K562 (cell line): ENCODE results near the gene POLR3GL. TPM values are rescaled to one million over a fixed set of nuclear protein-coding genes. Genes with fewer than 3 reads are reported as not detected.

ENCODE experiments used
- CCAR2 ChIP-seq: fragments of 200-400 bp; formaldehyde crosslinking; IDR thresholded peaks from 2 replicates; pipeline ENCODE4 v1.6.1; 2017; ENCODE audit warnings: mild to moderate bottlenecking, low read depth, low read length
- MAFF ChIP-seq: IDR thresholded peaks from 2 replicates; pipeline ENCODE4 v1.6.1; 2012; ENCODE audit warnings: low read length, improper control_type of control experiment
- PYGO2 ChIP-seq: fragments of 450-650 bp; IDR thresholded peaks from 2 replicates; pipeline ENCODE4 v1.6.1; 2016; ENCODE audit warnings: mild to moderate bottlenecking, missing genetic modification characterization, moderate library complexity, missing compliant biosample characterization
- RBM39 ChIP-seq: fragments of 200-400 bp; formaldehyde crosslinking; optimal IDR thresholded peaks from 2 replicates; pipeline ENCODE3; 2018; ENCODE audit warnings: low read depth, low read length
- TBL1XR1 ChIP-seq, 2 experiments: IDR thresholded peaks; 2 replicates each; pipeline ENCODE4 v1.6.1; 2012; ENCODE audit warnings: improper control_type of control experiment in 2 of 2, low read length in 2 of 2, mild to moderate bottlenecking in 1 of 2
- TEAD4 ChIP-seq, 2 experiments: sonication (generic) in 1 of 2; formaldehyde crosslinking in 1 of 2; IDR thresholded peaks; 2 replicates each; pipeline versions ENCODE4 v1.6.1 to v1.8.0; 2012 to 2022; ENCODE audit warnings: borderline replicate concordance in 1 of 2, inconsistent platforms in 1 of 2, low read length in 1 of 2, mild to moderate bottlenecking in 1 of 2, missing genetic modification reagents in 1 of 2
- XRCC5 ChIP-seq: fragments of 200-400 bp; formaldehyde crosslinking; IDR thresholded peaks from 2 replicates; pipeline ENCODE4 v1.6.1; 2017; ENCODE audit warnings: low read depth, mild to moderate bottlenecking, low read length
- polyA plus RNA-seq, 8 experiments: library from polyadenylated mRNA; depleted of rRNA in 4 of 8; stranded (reverse) in 5 of 8; unstranded in 3 of 8; fragments of >200 nt; fragmentation: Nextera tagmentation in 2 of 8; fragmentation: Illumina TruSeq in 1 of 8; extraction: Ambion mirVana in 2 of 8; extraction: Trizol in 1 of 8; gene quantifications; 2 replicates each; pipeline versions ENCODE4 v1.2.1 to v1.2.3, GENCODE V29; 2011 to 2014; ENCODE audit warnings: inconsistent platforms in 1 of 8, missing spikeins in 1 of 8
- total RNA-seq, 7 experiments: library from RNA; depleted of rRNA in 6 of 7; stranded (reverse); fragments of >200 nt in 6 of 7; fragmentation: Illumina TruSeq in 2 of 7; extraction: Trizol in 2 of 7; gene quantifications; 2 replicates each; pipeline versions ENCODE4 v1.2.1 to v1.2.3, GENCODE V29; 2011 to 2021; ENCODE audit warnings: low replicate concordance in 1 of 7
- TF ChIP-seq, protein P1 (sequence below), 2 experiments: fragments of 450-650 bp in 1 of 2; sonication (generic) in 1 of 2; formaldehyde crosslinking in 1 of 2; IDR thresholded peaks; 2 replicates each; pipeline versions ENCODE4 v1.7.1 to v1.9.0; 2016 to 2022; ENCODE audit warnings: inconsistent platforms in 1 of 2, mild to moderate bottlenecking in 1 of 2, missing genetic modification reagents in 1 of 2
- TF ChIP-seq, protein P2 (sequence below): fragments of 250-450 bp; sonication (Bioruptor Pico); IDR thresholded peaks from 2 replicates; pipeline ENCODE4 v1.4.0; 2020
- TF ChIP-seq, protein P3 (sequence below), 3 experiments: fragments of 200-800 bp in 1 of 3; fragments of 250-450 bp in 1 of 3; fragments of 450-650 bp in 1 of 3; sonication (Bioruptor Pico) in 1 of 3; sonication (Bioruptor generic) in 1 of 3; formaldehyde crosslinking in 1 of 3; IDR thresholded peaks; 2 replicates each; pipeline versions ENCODE4 v1.6.1 to v1.8.0; 2016 to 2022; ENCODE audit warnings: mild to moderate bottlenecking in 2 of 3, missing genetic modification characterization in 2 of 3, missing compliant biosample characterization in 1 of 3, moderate library complexity in 1 of 3

POLR3GL gene
- total and polyA plus RNA-seq, 9 of the 15 experiments (the other 6 are each of a cell fraction or from before 2014, with no cell fraction given), result 14.6 to 48.4 (median 38.2) TPM

DNA sequence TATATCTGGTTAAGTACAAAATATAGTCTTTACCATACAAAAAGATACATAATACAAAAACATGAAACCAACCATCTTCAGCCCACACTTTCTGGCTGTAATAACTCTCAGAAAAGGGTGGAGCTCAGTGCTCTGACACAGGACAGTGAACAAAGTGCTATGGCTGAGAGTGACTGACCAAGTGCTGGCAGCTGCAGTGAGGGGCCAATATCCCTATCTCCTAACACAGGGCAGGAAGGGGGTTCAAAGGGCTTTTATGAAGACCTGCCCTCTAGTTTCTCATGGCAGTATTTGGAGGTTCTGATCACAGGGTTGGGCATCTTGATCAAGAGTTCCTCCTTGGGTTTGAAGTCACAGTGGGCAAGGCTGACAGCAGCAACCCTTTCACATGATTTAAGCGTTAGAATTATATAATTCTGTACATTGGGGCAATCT, 28.0 kb downstream of the POLR3GL start (continued):
- TF ChIP-seq, protein P1, sequence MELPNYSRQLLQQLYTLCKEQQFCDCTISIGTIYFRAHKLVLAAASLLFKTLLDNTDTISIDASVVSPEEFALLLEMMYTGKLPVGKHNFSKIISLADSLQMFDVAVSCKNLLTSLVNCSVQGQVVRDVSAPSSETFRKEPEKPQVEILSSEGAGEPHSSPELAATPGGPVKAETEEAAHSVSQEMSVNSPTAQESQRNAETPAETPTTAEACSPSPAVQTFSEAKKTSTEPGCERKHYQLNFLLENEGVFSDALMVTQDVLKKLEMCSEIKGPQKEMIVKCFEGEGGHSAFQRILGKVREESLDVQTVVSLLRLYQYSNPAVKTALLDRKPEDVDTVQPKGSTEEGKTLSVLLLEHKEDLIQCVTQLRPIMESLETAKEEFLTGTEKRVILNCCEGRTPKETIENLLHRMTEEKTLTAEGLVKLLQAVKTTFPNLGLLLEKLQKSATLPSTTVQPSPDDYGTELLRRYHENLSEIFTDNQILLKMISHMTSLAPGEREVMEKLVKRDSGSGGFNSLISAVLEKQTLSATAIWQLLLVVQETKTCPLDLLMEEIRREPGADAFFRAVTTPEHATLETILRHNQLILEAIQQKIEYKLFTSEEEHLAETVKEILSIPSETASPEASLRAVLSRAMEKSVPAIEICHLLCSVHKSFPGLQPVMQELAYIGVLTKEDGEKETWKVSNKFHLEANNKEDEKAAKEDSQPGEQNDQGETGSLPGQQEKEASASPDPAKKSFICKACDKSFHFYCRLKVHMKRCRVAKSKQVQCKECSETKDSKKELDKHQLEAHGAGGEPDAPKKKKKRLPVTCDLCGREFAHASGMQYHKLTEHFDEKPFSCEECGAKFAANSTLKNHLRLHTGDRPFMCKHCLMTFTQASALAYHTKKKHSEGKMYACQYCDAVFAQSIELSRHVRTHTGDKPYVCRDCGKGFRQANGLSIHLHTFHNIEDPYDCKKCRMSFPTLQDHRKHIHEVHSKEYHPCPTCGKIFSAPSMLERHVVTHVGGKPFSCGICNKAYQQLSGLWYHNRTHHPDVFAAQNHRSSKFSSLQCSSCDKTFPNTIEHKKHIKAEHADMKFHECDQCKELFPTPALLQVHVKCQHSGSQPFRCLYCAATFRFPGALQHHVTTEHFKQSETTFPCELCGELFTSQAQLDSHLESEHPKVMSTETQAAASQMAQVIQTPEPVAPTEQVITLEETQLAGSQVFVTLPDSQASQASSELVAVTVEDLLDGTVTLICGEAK (IDR thresholded peaks at IDR 0.05), result no peak
- TF ChIP-seq, protein P1 (CRISPR knock-in tag; IDR thresholded peaks at IDR 0.05), result 0 out of 2 replicates have a peak, but pooled peaks have one; percentile 29
- TF ChIP-seq TBL1XR1 (IDR thresholded peaks at IDR 0.05; ENCODE audit: low read length in 2 of 2) (peak in 1 of 2 experiments; percentile 10; a peak in 1 of 4 replicates), MAFF (no peak), TEAD4 (IDR thresholded peaks at IDR 0.05; ENCODE audit: low read length) (no peak), TEAD4 (CRISPR knock-in tag; IDR thresholded peaks at IDR 0.05; ENCODE audit: borderline replicate concordance) (no peak), RBM39 (no peak), PYGO2 (tag) (no peak), XRCC5 (no peak), CCAR2 (no peak)
- TF ChIP-seq, protein P2, sequence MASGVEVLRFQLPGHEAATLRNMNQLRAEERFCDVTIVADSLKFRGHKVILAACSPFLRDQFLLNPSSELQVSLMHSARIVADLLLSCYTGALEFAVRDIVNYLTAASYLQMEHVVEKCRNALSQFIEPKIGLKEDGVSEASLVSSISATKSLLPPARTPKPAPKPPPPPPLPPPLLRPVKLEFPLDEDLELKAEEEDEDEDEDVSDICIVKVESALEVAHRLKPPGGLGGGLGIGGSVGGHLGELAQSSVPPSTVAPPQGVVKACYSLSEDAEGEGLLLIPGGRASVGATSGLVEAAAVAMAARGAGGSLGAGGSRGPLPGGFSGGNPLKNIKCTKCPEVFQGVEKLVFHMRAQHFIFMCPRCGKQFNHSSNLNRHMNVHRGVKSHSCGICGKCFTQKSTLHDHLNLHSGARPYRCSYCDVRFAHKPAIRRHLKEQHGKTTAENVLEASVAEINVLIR (CRISPR knock-in tag), result no peak
- TF ChIP-seq, protein P3, sequence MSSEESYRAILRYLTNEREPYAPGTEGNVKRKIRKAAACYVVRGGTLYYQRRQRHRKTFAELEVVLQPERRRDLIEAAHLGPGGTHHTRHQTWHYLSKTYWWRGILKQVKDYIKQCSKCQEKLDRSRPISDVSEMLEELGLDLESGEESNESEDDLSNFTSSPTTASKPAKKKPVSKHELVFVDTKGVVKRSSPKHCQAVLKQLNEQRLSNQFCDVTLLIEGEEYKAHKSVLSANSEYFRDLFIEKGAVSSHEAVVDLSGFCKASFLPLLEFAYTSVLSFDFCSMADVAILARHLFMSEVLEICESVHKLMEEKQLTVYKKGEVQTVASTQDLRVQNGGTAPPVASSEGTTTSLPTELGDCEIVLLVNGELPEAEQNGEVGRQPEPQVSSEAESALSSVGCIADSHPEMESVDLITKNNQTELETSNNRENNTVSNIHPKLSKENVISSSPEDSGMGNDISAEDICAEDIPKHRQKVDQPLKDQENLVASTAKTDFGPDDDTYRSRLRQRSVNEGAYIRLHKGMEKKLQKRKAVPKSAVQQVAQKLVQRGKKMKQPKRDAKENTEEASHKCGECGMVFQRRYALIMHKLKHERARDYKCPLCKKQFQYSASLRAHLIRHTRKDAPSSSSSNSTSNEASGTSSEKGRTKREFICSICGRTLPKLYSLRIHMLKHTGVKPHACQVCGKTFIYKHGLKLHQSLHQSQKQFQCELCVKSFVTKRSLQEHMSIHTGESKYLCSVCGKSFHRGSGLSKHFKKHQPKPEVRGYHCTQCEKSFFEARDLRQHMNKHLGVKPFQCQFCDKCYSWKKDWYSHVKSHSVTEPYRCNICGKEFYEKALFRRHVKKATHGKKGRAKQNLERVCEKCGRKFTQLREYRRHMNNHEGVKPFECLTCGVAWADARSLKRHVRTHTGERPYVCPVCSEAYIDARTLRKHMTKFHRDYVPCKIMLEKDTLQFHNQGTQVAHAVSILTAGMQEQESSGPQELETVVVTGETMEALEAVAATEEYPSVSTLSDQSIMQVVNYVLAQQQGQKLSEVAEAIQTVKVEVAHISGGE (CRISPR knock-in tag; IDR thresholded peaks at IDR 0.05), result no peak
